Liver (tissue), 9 donors: ENCODE data around the gene TMEM131. TPM values are rescaled to one million over a fixed set of nuclear protein-coding genes. Genes with fewer than 3 reads are reported as not detected.

ENCODE experiments used
- DNase-seq: peaks from one replicate; pipeline ENCODE4 v3.0.0-alpha.2; 2017; ENCODE audit warnings: low spot score
- H3K27ac ChIP-seq, 2 donors: one replicate each; pipeline ENCODE4 v1.7.0; 2013; ENCODE audit warnings: inconsistent platforms in 2 of 2, low read length in 2 of 2, control low read depth in 1 of 2, low read depth in 1 of 2, mild to moderate bottlenecking in 1 of 2
- H3K27me3 ChIP-seq, 4 donors: one replicate each; pipeline versions ENCODE4 v1.6.1 to v1.7.0; 2013; ENCODE audit warnings: low read length in 3 of 4, inconsistent platforms in 1 of 4, mild to moderate bottlenecking in 1 of 4, moderate library complexity in 1 of 4; ENCODE audit not compliant: control insufficient read depth in 4 of 4, insufficient read depth in 4 of 4
- H3K36me3 ChIP-seq, 4 donors: one replicate each; pipeline versions ENCODE4 v1.6.1 to v1.7.0; 2013; ENCODE audit warnings: low read length in 3 of 4, mild to moderate bottlenecking in 3 of 4, low read depth in 1 of 4, moderate library complexity in 1 of 4; ENCODE audit not compliant: control insufficient read depth in 4 of 4, insufficient read depth in 3 of 4
- H3K4me1 ChIP-seq, 4 donors: one replicate each; pipeline versions ENCODE4 v1.6.1 to v1.7.0; 2013; ENCODE audit warnings: low read length in 3 of 4, mild to moderate bottlenecking in 3 of 4, moderate library complexity in 1 of 4; ENCODE audit not compliant: control insufficient read depth in 4 of 4, insufficient read depth in 4 of 4
- H3K4me3 ChIP-seq, 3 donors: one replicate each; pipeline versions ENCODE4 v1.6.1 to v1.7.0; 2013; ENCODE audit warnings: low read length in 3 of 3, control low read depth in 1 of 3, low read depth in 1 of 3, mild to moderate bottlenecking in 1 of 3
- H3K9ac ChIP-seq, 2 donors: one replicate each; pipeline ENCODE4 v1.7.0; 2013; ENCODE audit warnings: low read length in 2 of 2, mild to moderate bottlenecking in 2 of 2, moderate library complexity in 2 of 2, control low read depth in 1 of 2, low read depth in 1 of 2
- H3K9me3 ChIP-seq, 4 donors: one replicate each; pipeline versions ENCODE4 v1.6.1 to v1.7.0; 2013; ENCODE audit warnings: low read length in 3 of 4; ENCODE audit not compliant: control insufficient read depth in 4 of 4
- EGR1 ChIP-seq, 2 donors: IDR thresholded peaks; 2 replicates each; pipeline ENCODE4 v1.6.1; 2016 to 2018; ENCODE audit warnings: antibody characterized with exemption in 2 of 2, low read depth in 2 of 2
- FOXA1 ChIP-seq: IDR thresholded peaks from 2 replicates; pipeline ENCODE4 v1.6.1; 2016; ENCODE audit warnings: antibody characterized with exemption
- FOXA2 ChIP-seq: IDR thresholded peaks from 2 replicates; pipeline ENCODE4 v1.6.1; 2016; ENCODE audit warnings: antibody characterized with exemption
- HNF4A ChIP-seq, 2 donors: conservative IDR thresholded peaks; 2 replicates each; pipeline ENCODE4 v1.6.1; 2016; ENCODE audit warnings: antibody characterized with exemption in 2 of 2, mild to moderate bottlenecking in 2 of 2
- HNF4G ChIP-seq: IDR thresholded peaks from 2 replicates; pipeline ENCODE4 v1.6.1; 2016; ENCODE audit warnings: antibody characterized with exemption
- RAD21 ChIP-seq, 2 donors: IDR thresholded peaks; 2 replicates each; pipeline ENCODE4 v1.6.1; 2016; ENCODE audit warnings: antibody characterized with exemption in 2 of 2, mild to moderate bottlenecking in 2 of 2
- RXRA ChIP-seq, 2 donors: IDR thresholded peaks; 2 replicates each; pipeline ENCODE4 v1.6.1; 2017 to 2018; ENCODE audit warnings: antibody characterized with exemption in 2 of 2, mild to moderate bottlenecking in 1 of 2
- TAF1 ChIP-seq: conservative IDR thresholded peaks from 2 replicates; pipeline ENCODE4 v1.6.1; 2016; ENCODE audit warnings: antibody characterized with exemption, mild to moderate bottlenecking
- WGBS: extraction: QIAGEN DNeasy Blood & Tissue Kit; methylation state at CpG from one replicate; pipeline ENCODE4 v1.1.7; 2013; 5-methylcytosine and 5-hydroxymethylcytosine counted together
- polyA plus RNA-seq, 2 donors: library from polyadenylated mRNA; stranded (reverse) in 1 of 2; unstranded in 1 of 2; fragments of 200-250 nt in 1 of 2; fragments of >200 nt in 1 of 2; fragmentation: Nextera tagmentation in 1 of 2; extraction: Ambion mirVana in 1 of 2; gene quantifications; one replicate each; pipeline versions ENCODE4 v1.2.1 to v1.2.3, GENCODE V29; 2013 to 2015
- total RNA-seq, 2 donors: library from RNA; depleted of rRNA; stranded (reverse); fragments of >200 nt; gene quantifications; one replicate each; pipeline ENCODE4 v1.2.3, GENCODE V29; 2014
- TF ChIP-seq, protein P1 (sequence below): fragments of 150-350 bp; IDR thresholded peaks from 2 replicates; pipeline ENCODE4 v1.5.1; 2017; ENCODE audit warnings: improper control_type of control experiment, low read depth, low read length; ENCODE audit not compliant: missing input control
- TF ChIP-seq, protein P2 (sequence below): IDR thresholded peaks from 2 replicates; pipeline ENCODE4 v1.6.1; 2016; ENCODE audit warnings: antibody characterized with exemption
- TF ChIP-seq, protein P3 (sequence below): IDR thresholded peaks from 2 replicates; pipeline ENCODE4 v1.6.1; 2016; ENCODE audit warnings: antibody characterized with exemption, mild to moderate bottlenecking
- donor health status: healthy.
- donor health status: healthy.
- donor health status: healthy.
- donor health status: healthy.
- donor health status: healthy.

Gene TMEM131
- total and polyA plus RNA-seq, 4 donors = 6.1 to 22.8 (median 11.2) TPM

DNA sequence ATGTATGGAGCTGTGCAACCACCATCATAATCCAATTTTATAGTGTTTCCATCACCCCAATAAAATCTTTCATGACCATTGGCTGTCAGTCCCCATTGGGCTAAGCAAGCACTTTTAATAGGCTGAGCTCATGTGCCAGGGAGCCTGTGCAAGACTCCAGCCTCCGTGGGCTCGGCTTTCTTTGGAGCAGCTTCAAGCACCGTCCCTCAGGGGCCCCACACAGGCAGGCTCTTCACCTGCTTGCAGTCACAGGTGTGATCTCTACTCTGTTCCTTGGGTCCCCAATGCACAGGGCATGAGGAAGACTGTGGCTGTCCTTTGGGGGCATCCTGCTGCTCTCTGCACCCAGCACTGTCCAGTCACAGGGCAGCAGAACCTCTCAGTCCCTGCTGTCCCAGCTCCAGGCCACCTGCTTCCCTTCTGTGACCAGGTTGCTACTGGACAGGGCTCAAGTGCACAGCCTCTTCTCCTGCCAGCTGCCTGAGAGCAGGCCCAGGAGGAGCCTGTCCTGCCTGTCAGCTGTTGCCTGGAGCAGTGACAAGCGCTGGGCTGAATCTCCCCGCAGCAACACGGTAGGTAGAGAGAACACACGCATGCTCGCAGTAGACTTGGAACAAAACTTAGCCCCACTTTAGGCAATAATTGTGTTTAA lies 40.7 kb upstream of the TMEM131 start:
- Histone ChIP-seq H3K4me1 (no peaks in the 10 kb centered on the region), H3K9ac (peak overlapping the region in 1 of 2 donors; percentile 14), H3K27ac (no peak overlapping the region), H3K9me3 (no peaks in the 10 kb centered on the region), H3K27me3 (no peaks in the 10 kb centered on the region), H3K4me3 (no peak overlapping the region), H3K36me3 (no peaks in the 10 kb centered on the region)
- DNase-seq = no peak
- TF ChIP-seq RAD21 (IDR thresholded peaks at IDR 0.05) = no peak
- no peak for TF ChIP-seq TAF1
- TF ChIP-seq RXRA (IDR thresholded peaks at IDR 0.05) = no peak
- no peak for TF ChIP-seq FOXA2
- TF ChIP-seq HNF4G = no peak
- 89% methylated on average over 8 of the region's 8 CpGs for WGBS

DNA sequence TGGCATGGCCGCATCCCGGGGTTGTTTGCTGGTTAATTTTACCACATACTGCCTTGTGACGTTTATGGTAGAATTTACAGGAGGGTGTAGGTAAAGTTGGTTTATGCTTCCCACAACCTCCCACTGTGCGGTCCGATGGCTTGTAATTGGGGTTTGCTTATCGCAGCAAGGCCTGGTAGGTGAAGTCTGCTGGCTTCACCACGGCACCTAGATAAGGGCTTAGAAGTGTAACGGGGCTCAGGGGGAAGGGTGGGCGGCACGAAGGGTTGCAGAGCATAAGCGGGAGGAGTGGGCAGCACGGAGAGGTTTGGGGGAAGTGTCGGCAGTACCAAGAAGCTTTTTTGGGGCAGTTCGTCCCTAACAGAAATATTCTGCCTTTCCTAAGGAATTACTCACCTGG lies 39.0 kb upstream of the TMEM131 start:
- Histone ChIP-seq H3K27ac (no peak overlapping the region), H3K4me3 (no peak overlapping the region), H3K27me3 (no peaks in the 10 kb centered on the region), H3K9me3 (no peaks in the 10 kb centered on the region), H3K4me1 (no peaks in the 10 kb centered on the region), H3K9ac (no peak overlapping the region), H3K36me3 (no peaks in the 10 kb centered on the region)
- peak; percentile 41 for DNase-seq
- TF ChIP-seq HNF4G (no peak), EGR1 (IDR thresholded peaks at IDR 0.05; ENCODE audit: low read depth in 2 of 2) (no peak), RXRA (IDR thresholded peaks at IDR 0.05) (no peak), HNF4A (conservative IDR thresholded peaks at IDR 0.05) (no peak), FOXA1 (no peak), TAF1 (no peak), FOXA2 (no peak)
- TF ChIP-seq, protein P1, sequence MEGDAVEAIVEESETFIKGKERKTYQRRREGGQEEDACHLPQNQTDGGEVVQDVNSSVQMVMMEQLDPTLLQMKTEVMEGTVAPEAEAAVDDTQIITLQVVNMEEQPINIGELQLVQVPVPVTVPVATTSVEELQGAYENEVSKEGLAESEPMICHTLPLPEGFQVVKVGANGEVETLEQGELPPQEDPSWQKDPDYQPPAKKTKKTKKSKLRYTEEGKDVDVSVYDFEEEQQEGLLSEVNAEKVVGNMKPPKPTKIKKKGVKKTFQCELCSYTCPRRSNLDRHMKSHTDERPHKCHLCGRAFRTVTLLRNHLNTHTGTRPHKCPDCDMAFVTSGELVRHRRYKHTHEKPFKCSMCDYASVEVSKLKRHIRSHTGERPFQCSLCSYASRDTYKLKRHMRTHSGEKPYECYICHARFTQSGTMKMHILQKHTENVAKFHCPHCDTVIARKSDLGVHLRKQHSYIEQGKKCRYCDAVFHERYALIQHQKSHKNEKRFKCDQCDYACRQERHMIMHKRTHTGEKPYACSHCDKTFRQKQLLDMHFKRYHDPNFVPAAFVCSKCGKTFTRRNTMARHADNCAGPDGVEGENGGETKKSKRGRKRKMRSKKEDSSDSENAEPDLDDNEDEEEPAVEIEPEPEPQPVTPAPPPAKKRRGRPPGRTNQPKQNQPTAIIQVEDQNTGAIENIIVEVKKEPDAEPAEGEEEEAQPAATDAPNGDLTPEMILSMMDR = no peak
- TF ChIP-seq, protein P2, sequence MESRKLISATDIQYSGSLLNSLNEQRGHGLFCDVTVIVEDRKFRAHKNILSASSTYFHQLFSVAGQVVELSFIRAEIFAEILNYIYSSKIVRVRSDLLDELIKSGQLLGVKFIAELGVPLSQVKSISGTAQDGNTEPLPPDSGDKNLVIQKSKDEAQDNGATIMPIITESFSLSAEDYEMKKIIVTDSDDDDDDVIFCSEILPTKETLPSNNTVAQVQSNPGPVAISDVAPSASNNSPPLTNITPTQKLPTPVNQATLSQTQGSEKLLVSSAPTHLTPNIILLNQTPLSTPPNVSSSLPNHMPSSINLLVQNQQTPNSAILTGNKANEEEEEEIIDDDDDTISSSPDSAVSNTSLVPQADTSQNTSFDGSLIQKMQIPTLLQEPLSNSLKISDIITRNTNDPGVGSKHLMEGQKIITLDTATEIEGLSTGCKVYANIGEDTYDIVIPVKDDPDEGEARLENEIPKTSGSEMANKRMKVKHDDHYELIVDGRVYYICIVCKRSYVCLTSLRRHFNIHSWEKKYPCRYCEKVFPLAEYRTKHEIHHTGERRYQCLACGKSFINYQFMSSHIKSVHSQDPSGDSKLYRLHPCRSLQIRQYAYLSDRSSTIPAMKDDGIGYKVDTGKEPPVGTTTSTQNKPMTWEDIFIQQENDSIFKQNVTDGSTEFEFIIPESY = no peak
- TF ChIP-seq, protein P3, sequence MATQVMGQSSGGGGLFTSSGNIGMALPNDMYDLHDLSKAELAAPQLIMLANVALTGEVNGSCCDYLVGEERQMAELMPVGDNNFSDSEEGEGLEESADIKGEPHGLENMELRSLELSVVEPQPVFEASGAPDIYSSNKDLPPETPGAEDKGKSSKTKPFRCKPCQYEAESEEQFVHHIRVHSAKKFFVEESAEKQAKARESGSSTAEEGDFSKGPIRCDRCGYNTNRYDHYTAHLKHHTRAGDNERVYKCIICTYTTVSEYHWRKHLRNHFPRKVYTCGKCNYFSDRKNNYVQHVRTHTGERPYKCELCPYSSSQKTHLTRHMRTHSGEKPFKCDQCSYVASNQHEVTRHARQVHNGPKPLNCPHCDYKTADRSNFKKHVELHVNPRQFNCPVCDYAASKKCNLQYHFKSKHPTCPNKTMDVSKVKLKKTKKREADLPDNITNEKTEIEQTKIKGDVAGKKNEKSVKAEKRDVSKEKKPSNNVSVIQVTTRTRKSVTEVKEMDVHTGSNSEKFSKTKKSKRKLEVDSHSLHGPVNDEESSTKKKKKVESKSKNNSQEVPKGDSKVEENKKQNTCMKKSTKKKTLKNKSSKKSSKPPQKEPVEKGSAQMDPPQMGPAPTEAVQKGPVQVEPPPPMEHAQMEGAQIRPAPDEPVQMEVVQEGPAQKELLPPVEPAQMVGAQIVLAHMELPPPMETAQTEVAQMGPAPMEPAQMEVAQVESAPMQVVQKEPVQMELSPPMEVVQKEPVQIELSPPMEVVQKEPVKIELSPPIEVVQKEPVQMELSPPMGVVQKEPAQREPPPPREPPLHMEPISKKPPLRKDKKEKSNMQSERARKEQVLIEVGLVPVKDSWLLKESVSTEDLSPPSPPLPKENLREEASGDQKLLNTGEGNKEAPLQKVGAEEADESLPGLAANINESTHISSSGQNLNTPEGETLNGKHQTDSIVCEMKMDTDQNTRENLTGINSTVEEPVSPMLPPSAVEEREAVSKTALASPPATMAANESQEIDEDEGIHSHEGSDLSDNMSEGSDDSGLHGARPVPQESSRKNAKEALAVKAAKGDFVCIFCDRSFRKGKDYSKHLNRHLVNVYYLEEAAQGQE = no peak
- WGBS = 63% methylated on average over 14 of the region's 14 CpGs
